ENCODE data around the gene AOPEP.
A peak's percentile ranks its signal among the peaks of the same experiment; 100 is the strongest.
"Not testable (repeated sequence)": the region's sequence is repeated elsewhere in the genome, so short reads cannot be mapped to it uniquely, and the experiment has no call there.

Gene AOPEP

DNA sequence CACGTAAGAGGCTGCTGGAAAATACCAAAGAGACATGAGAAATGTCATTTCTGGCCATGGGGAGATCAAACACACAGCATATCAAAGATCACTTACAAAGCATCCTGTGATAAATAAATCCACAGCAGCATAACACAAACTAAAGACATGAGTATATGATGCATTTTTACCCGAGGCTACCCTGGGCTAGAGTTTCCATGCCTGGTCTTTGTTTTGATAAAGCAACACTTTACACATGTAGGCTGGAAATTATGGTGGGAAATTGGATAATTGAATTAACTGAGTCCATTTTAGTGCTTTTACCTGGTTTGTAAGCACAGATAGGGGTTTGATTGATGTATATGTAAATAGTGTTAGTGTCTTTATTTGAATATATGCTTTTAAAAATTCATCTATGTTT, 288.4 kb downstream of the AOPEP start:
- TF ChIP-seq, protein P1, sequence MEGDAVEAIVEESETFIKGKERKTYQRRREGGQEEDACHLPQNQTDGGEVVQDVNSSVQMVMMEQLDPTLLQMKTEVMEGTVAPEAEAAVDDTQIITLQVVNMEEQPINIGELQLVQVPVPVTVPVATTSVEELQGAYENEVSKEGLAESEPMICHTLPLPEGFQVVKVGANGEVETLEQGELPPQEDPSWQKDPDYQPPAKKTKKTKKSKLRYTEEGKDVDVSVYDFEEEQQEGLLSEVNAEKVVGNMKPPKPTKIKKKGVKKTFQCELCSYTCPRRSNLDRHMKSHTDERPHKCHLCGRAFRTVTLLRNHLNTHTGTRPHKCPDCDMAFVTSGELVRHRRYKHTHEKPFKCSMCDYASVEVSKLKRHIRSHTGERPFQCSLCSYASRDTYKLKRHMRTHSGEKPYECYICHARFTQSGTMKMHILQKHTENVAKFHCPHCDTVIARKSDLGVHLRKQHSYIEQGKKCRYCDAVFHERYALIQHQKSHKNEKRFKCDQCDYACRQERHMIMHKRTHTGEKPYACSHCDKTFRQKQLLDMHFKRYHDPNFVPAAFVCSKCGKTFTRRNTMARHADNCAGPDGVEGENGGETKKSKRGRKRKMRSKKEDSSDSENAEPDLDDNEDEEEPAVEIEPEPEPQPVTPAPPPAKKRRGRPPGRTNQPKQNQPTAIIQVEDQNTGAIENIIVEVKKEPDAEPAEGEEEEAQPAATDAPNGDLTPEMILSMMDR (IDR thresholded peaks at IDR 0.05; ENCODE audit: low read depth, low read length, missing control alignments) = no peak
- no peak for DNase-seq
- Histone ChIP-seq H3K36me3 (replicated peaks) (peaks cover 38% of the 10 kb centered on the region), H3K4me3 (ENCODE audit: low read depth, low read length) (no peak overlapping the region), H3K27me3 (replicated peaks) (no peaks in the 10 kb centered on the region), H3K27ac (no peak overlapping the region)
- in situ Hi-C loops (cut with HindIII; ENCODE audit: low pct_ligation_motif_present, low sequenced_read_pairs) = no loop called here

DNA sequence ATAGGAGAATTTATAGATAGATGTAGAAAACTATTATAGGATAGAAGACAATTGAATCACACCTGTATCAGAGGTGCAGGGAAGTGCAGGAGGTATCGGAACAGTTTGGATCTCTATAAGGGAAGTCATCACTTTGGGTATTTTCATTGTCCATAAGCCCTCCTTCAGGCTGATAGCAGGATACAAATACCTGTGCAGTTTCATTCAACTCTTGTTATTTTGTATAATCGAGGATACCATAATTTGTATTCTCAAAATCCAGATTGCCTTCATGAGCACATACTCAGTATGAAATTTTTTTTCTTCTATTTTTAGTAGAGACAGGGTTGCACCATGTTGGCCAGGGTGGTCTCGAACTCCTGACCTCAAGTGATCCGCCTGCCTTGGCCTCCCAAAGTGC, 289.1 kb downstream of the AOPEP start:
- Histone ChIP-seq H3K27ac (no peak overlapping the region), H3K4me3 (ENCODE audit: low read depth, low read length) (no peak overlapping the region), H3K36me3 (replicated peaks) (peaks cover 39% of the 10 kb centered on the region), H3K27me3 (replicated peaks) (no peaks in the 10 kb centered on the region)
- TF ChIP-seq, protein P1 (IDR thresholded peaks at IDR 0.05; ENCODE audit: low read depth, low read length, missing control alignments) = no peak
- in situ Hi-C loops (cut with HindIII; ENCODE audit: low pct_ligation_motif_present, low sequenced_read_pairs) = no loop called here
- DNase-seq = no peak

DNA sequence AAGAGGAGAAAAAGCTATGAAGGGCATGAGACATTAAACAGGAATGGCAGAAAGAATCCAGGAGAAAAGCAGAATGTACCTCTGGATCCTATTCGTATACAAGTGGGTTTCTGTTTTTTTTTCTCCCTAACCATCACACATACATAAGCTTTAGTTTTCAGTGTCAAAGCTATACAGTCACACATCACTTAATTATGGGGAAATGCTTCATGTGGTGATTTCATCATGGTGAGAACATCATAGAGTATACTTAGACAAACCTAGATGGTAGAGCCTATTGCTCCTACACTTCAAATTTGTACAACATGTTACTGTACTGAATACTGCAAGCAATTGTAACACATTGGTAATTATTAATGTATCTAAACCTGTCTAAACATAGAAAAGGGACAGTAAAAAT, 290.6 kb downstream of the AOPEP start:
- no peak overlapping the region for H3K4me3 ChIP-seq (ENCODE audit: low read depth, low read length)
- TF ChIP-seq, protein P1 (IDR thresholded peaks at IDR 0.05; ENCODE audit: low read depth, low read length, missing control alignments) = no peak
- H3K36me3 ChIP-seq (replicated peaks) = peaks cover 46% of the 10 kb centered on the region
- DNase-seq = no peak
- in situ Hi-C loops (cut with HindIII; ENCODE audit: low pct_ligation_motif_present, low sequenced_read_pairs) = no loop called here
- H3K27ac ChIP-seq = peak overlapping the region; percentile 95
- H3K27me3 ChIP-seq (replicated peaks) = no peaks in the 10 kb centered on the region

DNA sequence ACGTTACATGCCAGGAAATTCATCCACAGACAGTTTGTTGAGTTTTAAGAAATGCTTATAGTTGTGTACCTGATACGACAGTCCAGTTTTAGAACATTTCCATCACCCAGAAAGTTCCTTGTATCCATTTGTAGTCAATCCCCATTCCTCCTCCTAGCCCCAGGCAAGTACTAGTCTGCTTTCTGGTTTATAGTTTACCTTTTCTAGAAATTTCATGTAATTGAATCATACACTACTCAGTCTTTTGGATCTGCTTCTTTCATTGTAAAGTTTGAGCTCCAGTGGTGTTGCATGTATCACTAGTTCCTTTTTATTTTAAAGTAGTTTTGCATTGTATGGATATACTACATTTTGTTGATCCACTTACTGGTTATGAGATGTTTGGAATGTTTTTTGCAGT, 291.2 kb downstream of the AOPEP start:
- Histone ChIP-seq H3K27me3 (replicated peaks) (no peaks in the 10 kb centered on the region), H3K36me3 (replicated peaks) (peaks cover 46% of the 10 kb centered on the region), H3K4me3 (ENCODE audit: low read depth, low read length) (no peak overlapping the region), H3K27ac (peak overlapping the region; percentile 95)
- no peak for DNase-seq
- TF ChIP-seq, protein P1 (IDR thresholded peaks at IDR 0.05; ENCODE audit: low read depth, low read length, missing control alignments) = no peak
- in situ Hi-C loops (cut with HindIII; ENCODE audit: low pct_ligation_motif_present, low sequenced_read_pairs) = no loop called here

DNA sequence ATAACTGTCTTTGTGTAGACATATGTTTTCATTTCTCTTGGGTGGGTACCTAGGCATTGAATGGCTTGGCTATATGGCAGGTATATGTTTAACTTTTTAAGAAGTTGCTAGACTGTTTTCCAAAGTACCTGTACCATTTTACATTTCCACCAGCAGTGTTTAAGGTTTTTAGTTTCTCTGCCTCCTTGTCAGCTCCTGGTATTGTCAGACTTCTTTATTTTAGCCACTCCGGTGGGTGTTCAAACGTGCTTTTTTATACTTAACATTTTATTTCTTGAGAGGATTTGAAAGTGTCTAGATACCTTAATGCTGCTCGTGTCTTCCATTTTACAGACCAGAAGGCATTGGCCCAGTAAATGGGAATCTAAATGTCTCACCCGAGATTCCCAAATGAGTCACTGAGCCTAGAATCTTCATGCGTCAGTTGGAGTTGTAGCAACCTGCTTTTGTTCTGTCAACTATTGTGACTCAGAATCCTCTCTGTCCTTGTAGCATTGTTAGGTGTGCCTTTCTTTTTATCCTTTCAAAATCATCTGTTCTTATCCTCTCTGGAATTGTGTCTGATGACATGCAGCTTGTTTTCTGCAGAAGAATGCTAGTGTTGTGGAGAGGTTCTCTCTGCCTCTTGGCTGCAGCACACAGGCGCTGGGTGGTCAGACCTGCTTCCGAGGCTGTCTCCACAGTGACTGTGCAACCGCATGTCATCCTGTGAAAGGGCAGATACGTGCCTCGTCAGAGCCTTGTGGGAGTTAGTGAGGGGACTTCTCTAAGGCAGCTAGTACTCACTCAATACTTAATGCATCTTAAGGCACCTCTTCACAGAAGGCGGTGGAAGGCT, 291.8 kb downstream of the AOPEP start:
- H3K27me3 ChIP-seq (replicated peaks) = no peaks in the 10 kb centered on the region
- DNase-seq = peak; percentile 93
- H3K36me3 ChIP-seq (replicated peaks) = peaks cover 46% of the 10 kb centered on the region
- H3K27ac ChIP-seq = peak overlapping the region; percentile 95
- in situ Hi-C loops (cut with HindIII; ENCODE audit: low pct_ligation_motif_present, low sequenced_read_pairs) = no loop called here
- TF ChIP-seq, protein P1 (IDR thresholded peaks at IDR 0.05; ENCODE audit: low read depth, low read length, missing control alignments) = no peak
- H3K4me3 ChIP-seq (ENCODE audit: low read depth, low read length) = no peak overlapping the region

DNA sequence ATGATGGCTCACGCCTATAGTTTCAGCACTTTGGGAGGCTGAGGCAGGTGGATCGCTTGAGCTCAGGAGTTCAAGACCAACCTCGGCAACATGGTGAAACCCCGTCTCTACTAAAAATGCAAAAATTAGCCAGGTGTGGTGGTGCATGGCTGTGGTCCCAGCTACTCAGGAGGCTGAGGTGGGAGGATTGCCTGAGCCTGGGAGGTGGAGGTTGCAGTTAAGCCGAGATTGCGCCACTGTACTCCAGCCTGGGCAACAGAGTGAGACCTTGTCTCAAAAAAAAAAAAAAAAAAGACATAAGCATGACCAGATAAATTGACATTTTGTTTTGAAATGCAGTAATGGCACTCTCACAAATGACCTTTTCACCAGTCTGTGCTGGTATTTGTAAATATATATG, 294.1 kb downstream of the AOPEP start:
- H3K27ac ChIP-seq; DNase-seq; H3K27me3 ChIP-seq (replicated peaks); H3K4me3 ChIP-seq (ENCODE audit: low read depth, low read length); in situ Hi-C loops (cut with HindIII; ENCODE audit: low pct_ligation_motif_present, low sequenced_read_pairs): not testable (repeated sequence)
- H3K36me3 ChIP-seq (replicated peaks) = peaks cover 36% of the 10 kb centered on the region

Data from brain microvascular endothelial cell (primary cell).